GM12875 (cell line): ENCODE measurements around the gene TMEM139.

ENCODE experiments used
- H3K4me3 ChIP-seq: one replicate; pipeline ENCODE4 v1.5.1; 2011; ENCODE audit warnings: low read depth, low read length, control low read depth
- TF ChIP-seq, protein P1 (sequence below): IDR thresholded peaks from 2 replicates; pipeline ENCODE4 v1.5.1; 2011; ENCODE audit warnings: low read depth, mild to moderate bottlenecking, control low read depth, inconsistent platforms, low read length, moderate library complexity, borderline replicate concordance; ENCODE audit not compliant: insufficient read depth

Gene TMEM139

GRCh38 chr7:143282124-143282523 is 2.6 kb upstream of the TMEM139 start:
- no peak overlapping the region for H3K4me3 ChIP-seq
- TF ChIP-seq, protein P1, sequence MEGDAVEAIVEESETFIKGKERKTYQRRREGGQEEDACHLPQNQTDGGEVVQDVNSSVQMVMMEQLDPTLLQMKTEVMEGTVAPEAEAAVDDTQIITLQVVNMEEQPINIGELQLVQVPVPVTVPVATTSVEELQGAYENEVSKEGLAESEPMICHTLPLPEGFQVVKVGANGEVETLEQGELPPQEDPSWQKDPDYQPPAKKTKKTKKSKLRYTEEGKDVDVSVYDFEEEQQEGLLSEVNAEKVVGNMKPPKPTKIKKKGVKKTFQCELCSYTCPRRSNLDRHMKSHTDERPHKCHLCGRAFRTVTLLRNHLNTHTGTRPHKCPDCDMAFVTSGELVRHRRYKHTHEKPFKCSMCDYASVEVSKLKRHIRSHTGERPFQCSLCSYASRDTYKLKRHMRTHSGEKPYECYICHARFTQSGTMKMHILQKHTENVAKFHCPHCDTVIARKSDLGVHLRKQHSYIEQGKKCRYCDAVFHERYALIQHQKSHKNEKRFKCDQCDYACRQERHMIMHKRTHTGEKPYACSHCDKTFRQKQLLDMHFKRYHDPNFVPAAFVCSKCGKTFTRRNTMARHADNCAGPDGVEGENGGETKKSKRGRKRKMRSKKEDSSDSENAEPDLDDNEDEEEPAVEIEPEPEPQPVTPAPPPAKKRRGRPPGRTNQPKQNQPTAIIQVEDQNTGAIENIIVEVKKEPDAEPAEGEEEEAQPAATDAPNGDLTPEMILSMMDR: no peak

GRCh38 chr7:143283381-143283780 is 1.4 kb upstream of the TMEM139 start:
- TF ChIP-seq, protein P1: no peak
- H3K4me3 ChIP-seq: no peak overlapping the region

DNA sequence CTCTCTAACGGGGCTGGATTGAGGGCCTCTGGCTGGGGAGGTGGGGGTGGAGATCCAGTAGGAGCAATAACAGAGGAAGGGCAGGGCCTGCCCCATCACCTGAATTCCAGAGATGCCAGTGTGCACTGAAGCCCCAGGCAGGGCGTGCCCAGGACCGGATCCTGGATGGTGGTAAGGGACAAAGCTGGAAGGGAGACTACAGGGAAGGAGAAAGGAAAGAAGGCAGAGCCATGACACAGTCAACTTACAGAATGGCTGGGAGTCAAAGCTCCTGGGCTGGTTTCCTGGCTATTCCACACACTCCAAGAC is 666 bp downstream of the TMEM139 start:
- no peak overlapping the region for H3K4me3 ChIP-seq

DNA sequence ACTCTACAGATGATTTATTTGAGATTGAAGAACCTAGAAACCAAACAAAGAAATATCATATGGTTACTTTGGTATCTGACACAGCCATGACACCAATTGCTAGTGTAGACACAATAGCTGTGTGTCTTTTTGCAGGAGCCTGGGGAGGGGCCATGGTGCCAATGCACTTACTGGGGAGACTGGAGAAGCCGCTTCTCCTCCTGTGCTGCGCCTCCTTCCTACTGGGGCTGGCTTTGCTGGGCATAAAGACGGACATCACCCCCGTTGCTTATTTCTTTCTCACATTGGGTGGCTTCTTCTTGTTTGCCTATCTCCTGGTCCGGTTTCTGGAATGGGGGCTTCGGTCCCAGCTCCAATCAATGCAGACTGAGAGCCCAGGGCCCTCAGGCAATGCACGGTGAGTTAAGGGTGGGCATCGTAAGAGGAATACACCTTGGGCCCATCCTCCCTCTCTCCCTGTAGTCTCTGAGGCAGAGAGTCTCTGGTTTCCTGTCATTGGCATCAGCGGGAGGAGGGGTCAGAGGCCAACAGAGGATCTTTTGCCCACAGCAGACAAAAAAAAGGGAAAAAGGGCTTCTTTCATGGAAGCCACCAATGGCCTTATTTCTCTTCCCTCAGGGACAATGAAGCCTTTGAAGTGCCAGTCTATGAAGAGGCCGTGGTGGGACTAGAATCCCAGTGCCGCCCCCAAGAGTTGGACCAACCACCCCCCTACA is 1.2 kb downstream of the TMEM139 start:
- no peak overlapping the region for H3K4me3 ChIP-seq
- TF ChIP-seq, protein P1: no peak

More for the DNA sequence above, 666 bp downstream of the TMEM139 start:
- TF ChIP-seq, protein P1: no peak

DNA sequence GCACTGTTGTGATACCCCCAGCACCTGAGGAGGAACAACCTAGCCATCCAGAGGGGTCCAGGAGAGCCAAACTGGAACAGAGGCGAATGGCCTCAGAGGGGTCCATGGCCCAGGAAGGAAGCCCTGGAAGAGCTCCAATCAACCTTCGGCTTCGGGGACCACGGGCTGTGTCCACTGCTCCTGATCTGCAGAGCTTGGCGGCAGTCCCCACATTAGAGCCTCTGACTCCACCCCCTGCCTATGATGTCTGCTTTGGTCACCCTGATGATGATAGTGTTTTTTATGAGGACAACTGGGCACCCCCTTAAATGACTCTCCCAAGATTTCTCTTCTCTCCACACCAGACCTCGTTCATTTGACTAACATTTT is 1.7 kb downstream of the TMEM139 start:
- H3K4me3 ChIP-seq: no peak overlapping the region
- TF ChIP-seq, protein P1: no peak

DNA sequence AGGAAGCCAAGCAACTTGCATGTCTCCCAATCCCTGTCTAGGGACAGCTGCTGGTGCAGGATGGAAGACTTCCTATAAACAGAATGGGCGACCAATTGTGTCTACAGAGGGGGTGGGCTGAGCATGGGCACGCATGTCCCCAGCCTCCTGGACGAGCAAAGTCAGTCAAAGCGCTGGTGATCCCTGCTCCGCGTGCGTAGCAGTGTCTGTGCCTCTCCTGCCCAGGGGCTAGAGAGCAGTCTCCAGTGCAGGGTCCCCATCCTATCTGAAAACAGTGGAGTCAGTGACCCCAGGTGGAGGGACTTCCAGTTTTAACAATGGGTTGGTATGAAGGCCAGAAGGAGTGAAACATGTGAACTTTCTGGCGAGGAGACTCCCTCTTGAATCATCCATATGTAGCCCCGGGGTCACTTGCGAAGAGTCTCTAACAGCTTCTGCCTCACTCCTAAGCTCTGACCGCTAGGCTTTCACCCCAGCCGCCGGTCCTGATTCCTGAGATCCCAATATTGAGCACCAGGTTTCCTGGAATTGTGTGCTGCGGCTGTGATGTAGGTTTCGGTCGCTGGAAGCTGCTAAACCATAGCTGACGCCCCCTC is 2.7 kb downstream of the TMEM139 start:
- H3K4me3 ChIP-seq: no peak overlapping the region
- TF ChIP-seq, protein P1: no peak
